ENCODE results near the gene CAPN12.

Gene CAPN12

DNA sequence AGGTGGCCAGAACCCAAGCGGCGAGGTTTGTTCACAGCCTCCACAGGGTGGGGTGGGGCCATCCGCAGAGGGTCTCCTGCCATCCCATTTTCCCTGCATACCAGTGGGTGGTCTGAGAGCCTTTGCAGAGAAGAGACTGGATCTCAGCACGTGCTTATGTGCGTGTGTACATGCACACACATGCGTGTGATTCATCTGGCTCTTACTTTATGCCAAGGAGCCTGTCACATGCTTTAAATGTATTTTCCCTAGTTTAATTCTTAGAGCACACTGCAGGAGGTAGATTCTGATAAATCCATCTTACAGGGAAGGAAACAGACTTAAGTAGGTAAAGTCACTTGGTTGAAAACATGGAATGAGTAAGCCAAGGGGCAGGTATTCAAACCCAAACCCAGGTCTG lies 47.1 kb downstream of the CAPN12 start:
- DNase-seq (ENCODE audit: low read depth in 1 of 2, low spot score in 1 of 2) = no peak

GRCh38 chr19:38696729-38697055 lies 47.6 kb downstream of the CAPN12 start:
- DNase-seq (ENCODE audit: low read depth in 1 of 2, low spot score in 1 of 2) = no peak

- DNase-seq (ENCODE audit: low read depth in 1 of 2, low spot score in 1 of 2) = no peak
Observed at GRCh38 chr19:38695832-38696728, 48.2 kb downstream of the CAPN12 start.

GRCh38 chr19:38695317-38695683 lies 49.0 kb downstream of the CAPN12 start:
- DNase-seq (ENCODE audit: low read depth in 1 of 2, low spot score in 1 of 2) = no peak

DNA sequence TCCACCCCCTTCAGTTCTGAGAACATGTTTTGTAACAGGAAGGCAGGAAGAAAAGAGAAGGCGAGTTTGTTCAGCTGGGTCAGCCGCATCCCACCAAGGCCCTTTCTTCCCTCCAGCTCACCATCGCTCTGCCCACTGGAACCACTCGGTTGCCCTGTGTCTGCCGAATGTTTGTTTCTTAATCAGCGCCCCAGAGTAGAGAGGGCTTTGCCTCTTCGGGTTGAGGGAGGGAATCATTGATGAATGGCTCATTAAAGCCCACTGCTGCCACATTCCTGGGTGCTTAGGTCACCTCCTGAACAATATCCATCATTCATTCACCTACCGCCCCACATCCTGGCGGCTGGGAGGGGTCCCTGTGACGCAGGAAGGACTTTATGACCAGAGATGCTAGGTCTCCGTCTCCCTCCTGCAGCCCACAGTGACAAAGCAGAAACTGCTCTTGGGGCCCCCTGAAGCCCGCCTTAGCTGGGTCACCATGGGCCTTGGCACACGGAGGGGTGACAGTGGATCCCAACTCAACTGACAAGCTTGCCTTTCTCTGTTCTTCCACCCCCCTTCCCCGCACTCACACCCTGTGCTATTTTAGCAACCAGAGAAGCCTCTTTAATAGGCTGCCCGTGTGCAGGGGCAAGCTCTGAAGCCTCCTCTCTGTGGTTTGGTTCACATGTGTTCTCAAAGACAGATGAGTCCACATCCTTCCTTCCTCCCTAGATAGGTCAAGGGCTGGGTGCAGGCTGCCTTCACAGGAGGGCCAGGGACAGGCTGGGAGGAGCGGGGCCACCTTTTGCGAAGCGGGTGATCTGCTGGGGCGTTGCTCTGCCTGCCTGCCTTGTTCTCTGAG lies 50.7 kb downstream of the CAPN12 start:
- DNase-seq (ENCODE audit: low read depth in 1 of 2, low spot score in 1 of 2) = no peak

- DNase-seq (ENCODE audit: low read depth in 1 of 2, low spot score in 1 of 2) = no peak
Observed at GRCh38 chr19:38692458-38693379, 51.6 kb downstream of the CAPN12 start.

- DNase-seq (ENCODE audit: low read depth in 1 of 2, low spot score in 1 of 2) = no peak
Observed at GRCh38 chr19:38691938-38692457, 52.3 kb downstream of the CAPN12 start.

GRCh38 chr19:38690832-38691231 lies 53.4 kb downstream of the CAPN12 start:
- DNase-seq (ENCODE audit: low read depth in 1 of 2, low spot score in 1 of 2) = no peak

GRCh38 chr19:38690146-38690545 lies 54.1 kb downstream of the CAPN12 start:
- no peak for DNase-seq (ENCODE audit: low read depth in 1 of 2, low spot score in 1 of 2)

GRCh38 chr19:38687837-38688378 lies 56.4 kb downstream of the CAPN12 start:
- no peak for DNase-seq (ENCODE audit: low read depth in 1 of 2, low spot score in 1 of 2)

- peak in 1 of 2 donors; percentile 14 for DNase-seq (ENCODE audit: low read depth in 1 of 2, low spot score in 1 of 2)
Observed at GRCh38 chr19:38686530-38686888, 57.8 kb downstream of the CAPN12 start.

GRCh38 chr19:38685666-38686529 lies 58.4 kb downstream of the CAPN12 start:
- DNase-seq (ENCODE audit: low read depth in 1 of 2, low spot score in 1 of 2) = no peak

DNA sequence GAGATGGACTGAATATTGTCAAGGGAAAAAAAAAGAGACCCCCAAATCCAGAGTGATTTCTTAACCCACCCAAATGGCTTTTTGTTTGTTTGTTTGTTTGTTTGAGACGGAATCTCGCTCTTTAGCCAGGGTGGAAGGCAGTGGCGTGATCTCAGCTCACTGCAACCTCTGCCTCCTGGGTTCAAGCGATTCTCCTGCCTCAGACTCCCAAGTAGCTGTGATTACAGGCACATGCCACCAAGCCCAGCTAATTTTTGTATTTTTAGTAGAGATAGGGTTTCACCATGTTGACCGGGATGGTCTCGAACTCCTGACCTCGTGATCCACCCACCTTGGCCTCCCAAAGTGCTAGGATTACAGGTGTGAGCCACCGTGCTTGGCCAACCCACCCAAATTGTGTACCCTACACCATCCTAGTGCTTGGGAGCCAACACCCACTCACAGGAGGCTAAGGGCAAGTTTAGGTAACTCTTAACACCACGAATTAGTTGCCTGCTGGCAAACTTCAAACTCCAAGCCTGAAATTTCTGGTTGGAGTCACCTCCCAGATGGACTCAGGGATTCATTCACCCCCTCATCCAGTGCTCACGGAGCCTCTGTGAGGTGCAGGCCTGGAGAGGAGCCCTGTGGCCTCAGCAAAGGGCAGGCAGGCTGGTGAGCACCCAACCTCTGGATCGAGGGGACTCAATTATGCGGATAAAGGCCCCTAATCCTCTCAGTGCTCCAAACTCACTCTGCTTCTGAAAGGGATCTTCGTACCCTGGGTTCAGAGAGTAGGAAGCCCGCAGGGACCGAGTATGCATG lies 59.2 kb downstream of the CAPN12 start:
- DNase-seq (ENCODE audit: low read depth in 1 of 2, low spot score in 1 of 2) = no peak

- DNase-seq (ENCODE audit: low read depth in 1 of 2, low spot score in 1 of 2) = no peak
Observed at GRCh38 chr19:38684078-38684861, 60.0 kb downstream of the CAPN12 start.

DNA sequence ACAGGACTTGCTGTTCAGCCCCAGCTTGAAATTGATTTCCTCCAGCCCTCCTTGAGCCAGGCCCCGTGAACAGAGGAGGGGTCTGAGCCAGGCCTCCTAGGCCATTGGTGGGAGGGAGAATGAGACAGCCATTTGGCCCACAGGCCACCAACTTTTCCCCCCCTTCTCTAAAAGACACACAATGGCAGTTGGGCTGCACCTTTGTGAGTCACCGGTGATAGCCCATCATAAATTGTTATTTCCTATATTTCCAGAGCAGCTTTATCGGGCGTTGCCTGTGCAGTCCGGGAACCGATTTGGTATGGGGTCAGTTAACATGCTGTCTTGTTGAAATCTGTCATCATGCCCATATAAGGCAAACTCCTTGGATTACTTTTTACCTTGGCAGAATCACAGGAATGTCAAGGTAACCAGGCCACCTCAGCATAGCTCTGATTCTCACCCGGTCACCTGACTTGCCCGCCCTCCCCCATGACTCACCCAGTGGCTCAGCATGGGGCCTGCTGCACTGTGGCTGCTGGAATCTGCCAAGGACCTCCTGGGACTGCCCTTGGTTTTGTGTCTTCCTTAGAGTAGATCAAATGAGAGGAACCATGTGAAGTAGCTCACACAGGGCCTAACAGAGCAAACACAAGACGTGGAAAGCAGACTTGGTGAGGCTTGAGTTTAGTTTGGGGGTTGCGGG lies 60.7 kb downstream of the CAPN12 start:
- peak in 1 of 2 donors; percentile 36 for DNase-seq (ENCODE audit: low read depth in 1 of 2, low spot score in 1 of 2)

- no peak for DNase-seq (ENCODE audit: low read depth in 1 of 2, low spot score in 1 of 2)
Observed at GRCh38 chr19:38682872-38683392, 61.3 kb downstream of the CAPN12 start.

GRCh38 chr19:38682195-38682867 lies 61.9 kb downstream of the CAPN12 start:
- DNase-seq (ENCODE audit: low read depth in 1 of 2, low spot score in 1 of 2) = no peak

Measured in activated CD4-positive, alpha-beta T cell treated with anti-CD3 and anti-CD28 coated beads, Interleukin-2, amount 50 U/mL, for 24 hours (primary cell).